H9 (cell line): ENCODE data around the gene RAI1. TPM values are rescaled to one million over a fixed set of nuclear protein-coding genes. Genes with fewer than 3 reads are reported as not detected.

Source experiments
- DNase-seq: peaks from one replicate; pipeline ENCODE4 v3.0.0-alpha.2; 2017
- H2AFZ ChIP-seq: one replicate; pipeline ENCODE4 v1.6.1; 2013; ENCODE audit warnings: mild to moderate bottlenecking, low read length, control low read depth, moderate library complexity
- H2AK5ac ChIP-seq: 2 replicates; pipeline ENCODE4 v1.6.1; 2013; ENCODE audit warnings: low read length, control low read depth, mixed read lengths; ENCODE audit not compliant: insufficient read length
- H2BK120ac ChIP-seq: one replicate; pipeline ENCODE4 v1.6.1; 2013; ENCODE audit warnings: low read depth, mild to moderate bottlenecking, low read length, control low read depth, inconsistent platforms; ENCODE audit not compliant: poor library complexity, severe bottlenecking
- H2BK12ac ChIP-seq: 2 replicates; pipeline ENCODE4 v1.6.1; 2013; ENCODE audit warnings: low read length, control low read depth, mixed read lengths, low read depth; ENCODE audit not compliant: insufficient read length
- H2BK15ac ChIP-seq: 2 replicates; pipeline ENCODE4 v1.6.1; 2013; ENCODE audit warnings: low read depth, low read length, control low read depth
- H2BK20ac ChIP-seq: one replicate; pipeline ENCODE4 v1.6.1; 2013; ENCODE audit warnings: low read depth, mild to moderate bottlenecking, low read length, control low read depth, inconsistent platforms; ENCODE audit not compliant: poor library complexity, severe bottlenecking
- H2BK5ac ChIP-seq: 2 replicates; pipeline ENCODE4 v1.6.1; 2013; ENCODE audit warnings: low read length, control low read depth, mixed read lengths; ENCODE audit not compliant: insufficient read length
- H3K14ac ChIP-seq: 2 replicates; pipeline ENCODE4 v1.6.1; 2013; ENCODE audit warnings: low read length, control low read depth; ENCODE audit not compliant: insufficient read depth
- H3K18ac ChIP-seq: 2 replicates; pipeline ENCODE4 v1.6.1; 2013; ENCODE audit warnings: low read depth, mild to moderate bottlenecking, mixed read lengths, low read length, control low read depth; ENCODE audit not compliant: insufficient read length
- H3K23ac ChIP-seq: 2 replicates; pipeline ENCODE4 v1.6.1; 2013; ENCODE audit warnings: low read length, control low read depth, mixed read lengths, low read depth; ENCODE audit not compliant: insufficient read length
- H3K23me2 ChIP-seq: 2 replicates; pipeline ENCODE4 v1.6.1; 2013; ENCODE audit warnings: low read depth, mild to moderate bottlenecking, mixed read lengths, low read length, control low read depth; ENCODE audit not compliant: insufficient read length, poor library complexity, severe bottlenecking
- H3K27ac ChIP-seq: 2 replicates; pipeline ENCODE4 v1.5.1; 2013; ENCODE audit warnings: low read length, control low read depth, mixed read lengths, low read depth; ENCODE audit not compliant: insufficient read length
- H3K27me3 ChIP-seq: 2 replicates; pipeline ENCODE4 v1.6.1; 2013; ENCODE audit warnings: low read length, control low read depth, inconsistent platforms; ENCODE audit not compliant: insufficient read depth
- H3K4ac ChIP-seq: 2 replicates; pipeline ENCODE4 v1.6.1; 2013; ENCODE audit warnings: low read depth, mild to moderate bottlenecking, control low read depth, inconsistent platforms, low read length, moderate library complexity
- H3K4me1 ChIP-seq: 2 replicates; pipeline ENCODE4 v1.6.1; 2013; ENCODE audit warnings: low read length, control low read depth, inconsistent platforms; ENCODE audit not compliant: insufficient read depth
- H3K4me2 ChIP-seq: 2 replicates; pipeline ENCODE4 v1.6.1; 2013; ENCODE audit warnings: low read length, control low read depth, mixed read lengths; ENCODE audit not compliant: insufficient read length, insufficient read depth
- H3K56ac ChIP-seq: 2 replicates; pipeline ENCODE4 v1.6.1; 2013; ENCODE audit warnings: low read depth, mild to moderate bottlenecking, mixed read lengths, low read length, control low read depth; ENCODE audit not compliant: insufficient read length
- H3K79me1 ChIP-seq: 2 replicates; pipeline ENCODE4 v1.6.1; 2013; ENCODE audit warnings: low read depth, mild to moderate bottlenecking, moderate library complexity, low read length, control low read depth, inconsistent platforms; ENCODE audit not compliant: insufficient read depth, poor library complexity, severe bottlenecking
- H3K79me2 ChIP-seq: 2 replicates; pipeline ENCODE4 v1.6.1; 2013; ENCODE audit warnings: low read length, control low read depth, inconsistent platforms; ENCODE audit not compliant: insufficient read depth
- H3K9ac ChIP-seq: 2 replicates; pipeline ENCODE4 v1.6.1; 2013; ENCODE audit warnings: low read length, control low read depth, mixed read lengths; ENCODE audit not compliant: insufficient read length; ENCODE audit errors: extremely low read depth
- H3K9me3 ChIP-seq: one replicate; pipeline ENCODE4 v1.6.1; 2013; ENCODE audit warnings: low read depth, low read length, inconsistent platforms; ENCODE audit not compliant: control insufficient read depth
- H3T11ph ChIP-seq: one replicate; pipeline ENCODE4 v1.6.1; 2013; ENCODE audit warnings: mild to moderate bottlenecking, low read length, control low read depth, inconsistent platforms
- H4K20me1 ChIP-seq: one replicate; pipeline ENCODE4 v1.6.1; 2013; ENCODE audit not compliant: control insufficient read depth, insufficient read length, insufficient read depth
- H4K5ac ChIP-seq: 2 replicates; pipeline ENCODE4 v1.6.1; 2013; ENCODE audit warnings: low read depth, mild to moderate bottlenecking, mixed read lengths, low read length, control low read depth; ENCODE audit not compliant: insufficient read length
- H4K8ac ChIP-seq: replicated peaks from 2 replicates; pipeline ENCODE4 v1.6.1; 2013; ENCODE audit warnings: low read length, control low read depth, mixed read lengths, low read depth; ENCODE audit not compliant: insufficient read length
- H4K91ac ChIP-seq: 2 replicates; pipeline ENCODE4 v1.6.1; 2013; ENCODE audit warnings: low read depth, mild to moderate bottlenecking, moderate library complexity, mixed read lengths, low read length, control low read depth; ENCODE audit not compliant: insufficient read length
- H3K27ac Mint-ChIP-seq, 3 experiments: 2 replicates in 2 of 3; 3 replicates in 1 of 3; pipeline ENCODE4 v1.8.0; 2020 to 2021; ENCODE audit warnings: mixed read lengths in 3 of 3, mild to moderate bottlenecking in 1 of 3, moderate library complexity in 1 of 3
- H3K27me3 Mint-ChIP-seq: 2 replicates; pipeline ENCODE4 v1.8.0; 2021; ENCODE audit warnings: low read depth, mild to moderate bottlenecking, moderate library complexity, mixed read lengths
- H3K36me3 Mint-ChIP-seq, 3 experiments: 2 replicates in 2 of 3; 3 replicates in 1 of 3; pipeline ENCODE4 v1.8.0; 2020 to 2021; ENCODE audit warnings: low read depth in 3 of 3, mixed read lengths in 3 of 3; ENCODE audit not compliant: insufficient read depth in 1 of 3
- H3K4me1 Mint-ChIP-seq, 2 experiments: 2 replicates each; pipeline ENCODE4 v1.8.0; 2020; ENCODE audit warnings: mixed read lengths in 2 of 2
- H3K4me3 Mint-ChIP-seq, 2 experiments: 2 replicates in 1 of 2; 3 replicates in 1 of 2; pipeline ENCODE4 v1.8.0; 2020 to 2021; ENCODE audit warnings: mild to moderate bottlenecking in 2 of 2, mixed read lengths in 2 of 2, moderate library complexity in 1 of 2
- H3K9me3 Mint-ChIP-seq, 2 experiments: 2 replicates in 1 of 2; 3 replicates in 1 of 2; pipeline ENCODE4 v1.8.0; 2020; ENCODE audit warnings: mild to moderate bottlenecking in 2 of 2, mixed read lengths in 2 of 2, moderate library complexity in 1 of 2
- WGBS: extraction: QIAGEN DNeasy Blood & Tissue Kit; methylation state at CpG from one replicate; pipeline ENCODE4 v1.1.7; 2013; ENCODE audit warnings: missing lambda C conversion rate, low lambda C conversion rate, mixed read lengths; ENCODE audit not compliant: insufficient read length; ENCODE audit errors: extremely low coverage; 5-methylcytosine and 5-hydroxymethylcytosine counted together
- total RNA-seq: library from RNA; stranded (reverse); gene quantifications from 2 replicates; pipeline ENCODE4 v1.2.1, GENCODE V29; 2021
- TF ChIP-seq, protein P1 (sequence below): fragments of 200-600 bp; sonication (generic); conservative IDR thresholded peaks from 3 replicates; pipeline ENCODE4 v1.8.0; 2021; ENCODE audit warnings: antibody characterized with exemption, mild to moderate bottlenecking

Gene RAI1
- total RNA-seq, 1 experiment from 2014 or later, result 1.5 TPM

DNA sequence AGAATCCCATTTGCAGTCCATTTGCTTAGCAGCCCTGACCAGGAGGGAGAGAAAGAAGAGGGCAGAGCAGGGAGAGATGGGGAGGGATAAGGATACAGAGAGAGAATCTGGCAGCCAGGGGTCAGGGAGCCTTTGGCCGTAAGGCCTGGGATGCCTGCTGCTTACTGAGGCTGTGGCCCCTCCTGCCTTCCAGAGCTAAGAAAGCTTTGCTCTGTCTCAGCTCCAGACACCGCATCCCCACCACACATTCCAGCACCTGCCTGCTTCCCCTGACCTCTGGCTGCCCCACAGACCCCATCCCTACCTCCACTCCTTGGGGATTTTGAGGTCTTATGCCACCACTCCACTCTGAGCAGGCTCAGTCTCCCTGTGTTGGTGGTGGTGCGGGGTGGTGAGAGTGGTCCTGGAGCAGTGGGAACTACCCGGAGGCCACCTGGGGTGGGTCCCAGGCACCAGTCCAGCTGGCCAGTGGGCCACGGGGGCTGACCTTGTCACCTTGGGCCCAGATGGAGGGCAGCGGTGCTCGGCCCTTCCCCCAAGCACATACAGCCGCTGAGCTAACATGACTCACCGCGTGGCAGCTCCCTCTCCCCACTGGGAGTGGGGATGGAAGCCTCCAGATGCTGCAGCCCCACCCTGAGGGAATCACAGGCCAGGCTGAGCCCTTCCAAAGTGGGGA lies 58.3 kb downstream of the RAI1 start:
- no peaks in the 10 kb centered on the region for H3K36me3 Mint-ChIP-seq
- no peak overlapping the region for H3K4ac ChIP-seq
- H3K27me3 ChIP-seq, result peaks cover 2% of the 10 kb centered on the region; the same call in 1 of the 2 replicates
- no peak overlapping the region for H3K27ac ChIP-seq
- H2BK12ac ChIP-seq, result no peak overlapping the region
- H3K14ac ChIP-seq, result peak overlapping the region; percentile 32; the same call in 1 of the 2 replicates
- no peak overlapping the region for H3K23ac ChIP-seq
- TF ChIP-seq, protein P1, sequence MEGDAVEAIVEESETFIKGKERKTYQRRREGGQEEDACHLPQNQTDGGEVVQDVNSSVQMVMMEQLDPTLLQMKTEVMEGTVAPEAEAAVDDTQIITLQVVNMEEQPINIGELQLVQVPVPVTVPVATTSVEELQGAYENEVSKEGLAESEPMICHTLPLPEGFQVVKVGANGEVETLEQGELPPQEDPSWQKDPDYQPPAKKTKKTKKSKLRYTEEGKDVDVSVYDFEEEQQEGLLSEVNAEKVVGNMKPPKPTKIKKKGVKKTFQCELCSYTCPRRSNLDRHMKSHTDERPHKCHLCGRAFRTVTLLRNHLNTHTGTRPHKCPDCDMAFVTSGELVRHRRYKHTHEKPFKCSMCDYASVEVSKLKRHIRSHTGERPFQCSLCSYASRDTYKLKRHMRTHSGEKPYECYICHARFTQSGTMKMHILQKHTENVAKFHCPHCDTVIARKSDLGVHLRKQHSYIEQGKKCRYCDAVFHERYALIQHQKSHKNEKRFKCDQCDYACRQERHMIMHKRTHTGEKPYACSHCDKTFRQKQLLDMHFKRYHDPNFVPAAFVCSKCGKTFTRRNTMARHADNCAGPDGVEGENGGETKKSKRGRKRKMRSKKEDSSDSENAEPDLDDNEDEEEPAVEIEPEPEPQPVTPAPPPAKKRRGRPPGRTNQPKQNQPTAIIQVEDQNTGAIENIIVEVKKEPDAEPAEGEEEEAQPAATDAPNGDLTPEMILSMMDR, result no peak
- H3K27me3 Mint-ChIP-seq, result peaks cover 60% of the 10 kb centered on the region
- no peaks in the 10 kb centered on the region for H3K9me3 ChIP-seq
- H3K9me3 Mint-ChIP-seq, result no peaks in the 10 kb centered on the region; a peak in 1 of 5 replicates
- no peaks in the 10 kb centered on the region for H3K79me2 ChIP-seq
- H3T11ph ChIP-seq, result no peak overlapping the region
- H4K91ac ChIP-seq, result no peak overlapping the region
- no peak overlapping the region for H2AFZ ChIP-seq
- no peak overlapping the region for H2BK20ac ChIP-seq
- no peak overlapping the region for H3K56ac ChIP-seq
- no peak overlapping the region for H4K8ac ChIP-seq
- H3K27ac Mint-ChIP-seq, result no peak overlapping the region
- H3K4me1 Mint-ChIP-seq, result peaks cover 32 to 41% of the 10 kb centered on the region in 2 experiments
- no peak overlapping the region for H2BK120ac ChIP-seq
- no peaks in the 10 kb centered on the region for H3K79me1 ChIP-seq
- H4K5ac ChIP-seq, result no peak overlapping the region
- peak overlapping the region in 1 of 2 experiments; percentile 43; a peak in 1 of 5 replicates for H3K4me3 Mint-ChIP-seq
- no peak overlapping the region for H2BK15ac ChIP-seq
- H3K4me2 ChIP-seq, result no peak overlapping the region
- H4K20me1 ChIP-seq, result no peaks in the 10 kb centered on the region
- no peak overlapping the region for H3K9ac ChIP-seq
- H3K4me1 ChIP-seq, result peaks cover 2% of the 10 kb centered on the region; the same call in 1 of the 2 replicates
- DNase-seq, result no peak
- no CpG with 5 or more reads among the region's 10 CpGs for WGBS
- H2BK5ac ChIP-seq, result no peak overlapping the region
- peak overlapping the region; percentile 15 for H2AK5ac ChIP-seq
- no peaks in the 10 kb centered on the region for H3K23me2 ChIP-seq
- no peak overlapping the region for H3K18ac ChIP-seq
